SJSA1 (cell line): ENCODE measurements around the gene SNU13. TPM values are rescaled to one million over a fixed set of nuclear protein-coding genes. Genes with fewer than 3 reads are reported as not detected.

Experiments
- total RNA-seq: library from RNA; depleted of rRNA; stranded (reverse); fragments of >200 nt; shearing (Covaris generic); gene quantifications from 2 replicates; pipeline ENCODE4 v1.2.3, GENCODE V29; 2014; rRNA removed

The SNU13 gene
- total RNA-seq, 1 experiment from 2014 or later, result 179 TPM

Other genes with a start within 250 kb of the SNU13 start
- gene TOB2, start 242.1 kb downstream of the SNU13 start, total RNA-seq, result 13.0 and 17.9 TPM in 2 replicates
- 80.7 and 87.9 TPM in 2 replicates for gene PHF5A, start 220.2 kb downstream of the SNU13 start, total RNA-seq
- gene ACO2, start 219.8 kb downstream of the SNU13 start, total RNA-seq, result 48.1 and 71.1 TPM in 2 replicates
- gene POLR3H, start 144.4 kb downstream of the SNU13 start, total RNA-seq, result 14.8 and 16.6 TPM in 2 replicates
- not detected in 2 replicates for gene CSDC2, start 127.9 kb downstream of the SNU13 start, total RNA-seq
- 23.3 and 27.0 TPM in 2 replicates for gene PMM1, start 99.0 kb downstream of the SNU13 start, total RNA-seq
- gene DESI1, start 67.8 kb downstream of the SNU13 start, total RNA-seq, result 12.2 and 33.3 TPM in 2 replicates
- 540 and 624 TPM in 2 replicates for gene XRCC6, start 67.6 kb downstream of the SNU13 start, total RNA-seq
- gene MEI1, start 10.6 kb upstream of the SNU13 start, total RNA-seq, result 0.08 TPM in 1 of 2 replicates, not detected in the other
- gene CCDC134, start 111.8 kb upstream of the SNU13 start, total RNA-seq, result 10.6 and 28.6 TPM in 2 replicates
- gene SREBF2, start 144.2 kb upstream of the SNU13 start, total RNA-seq, result 18.0 and 19.7 TPM in 2 replicates
- not detected in 2 replicates for gene SHISA8, start 226.2 kb upstream of the SNU13 start, total RNA-seq
- gene TNFRSF13C, start 237.9 kb upstream of the SNU13 start, total RNA-seq, result 0.03 and 0.13 TPM in 2 replicates